Measurements from ENCODE around the gene POLR2J.
"Not testable (repeated sequence)": the region's sequence is repeated elsewhere in the genome, so short reads cannot be mapped to it uniquely, and the experiment has no call there.

Gene POLR2J

DNA sequence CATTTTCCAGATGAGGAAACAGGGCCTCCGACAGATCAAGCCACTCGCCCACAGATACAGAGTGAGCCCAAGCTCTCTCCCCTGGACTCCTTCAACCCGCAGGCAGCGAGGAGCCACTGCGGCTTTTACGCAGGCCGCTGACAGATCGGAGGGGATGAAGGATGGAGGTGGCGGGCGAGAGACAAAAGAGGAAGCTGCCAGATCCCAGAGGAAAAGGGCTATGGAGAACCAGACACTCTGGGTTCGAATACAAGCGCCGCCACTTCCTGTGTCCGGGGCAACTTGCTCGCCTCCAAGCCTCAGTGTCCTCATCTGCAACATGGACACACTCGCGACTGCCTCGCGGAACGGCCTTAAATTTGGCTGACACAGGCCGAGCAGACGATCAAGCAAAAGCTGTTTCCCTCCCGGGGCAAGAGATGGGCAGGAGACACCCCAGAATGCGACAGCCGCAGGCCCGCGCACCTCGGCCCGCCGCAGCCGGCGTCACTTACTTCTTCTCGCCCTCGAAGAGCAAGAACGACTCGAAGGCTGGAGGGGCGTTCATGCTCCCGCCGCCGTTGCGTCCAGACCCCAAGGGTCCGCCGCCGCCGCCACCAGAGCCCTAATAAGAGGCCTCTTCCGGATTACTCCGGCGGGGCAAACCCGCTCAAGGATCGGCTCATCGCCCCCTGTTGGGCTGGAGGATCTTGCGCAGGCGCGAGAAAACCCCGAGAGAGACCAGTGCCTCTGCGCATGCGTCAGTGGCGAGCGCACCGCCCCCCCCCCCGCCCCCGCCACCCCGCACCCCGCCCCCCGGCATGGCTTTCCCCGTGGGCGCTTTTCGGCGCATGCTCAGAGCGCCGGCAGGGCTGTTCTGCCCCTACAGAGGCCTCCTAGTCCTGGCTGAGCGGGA is at the start of gene POLR2J:
POLR2J (minus strand) TSS at position 609 of the 895 bp plus-strand sequence; CDS start at position 547, 62 bp downstream.
- peak; percentile 89 for DNase-seq (ENCODE audit: low spot score)

GRCh38 chr7:102527822-102528793 is 49.4 kb upstream of the POLR2J start:
- DNase-seq (ENCODE audit: low spot score): not testable (repeated sequence)

DNA sequence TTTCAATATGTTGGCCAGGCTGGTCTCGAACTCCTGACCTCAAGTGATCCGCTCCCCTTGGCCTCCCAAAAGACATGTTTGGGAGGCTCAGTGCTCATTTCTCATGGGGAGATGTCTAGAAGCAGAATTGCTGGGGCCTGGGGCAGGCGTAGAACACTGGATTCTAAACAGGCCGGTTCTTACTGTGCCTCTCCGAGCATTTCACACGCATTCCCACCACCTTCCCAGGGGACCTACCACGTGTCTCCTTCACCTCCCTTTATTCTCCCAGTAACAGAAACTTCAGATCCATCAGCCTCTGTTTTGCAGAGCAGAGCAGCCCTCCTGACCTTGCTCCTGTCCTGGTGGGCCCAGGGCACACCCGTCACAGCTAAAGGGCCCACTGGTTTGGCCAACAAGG is 48.5 kb upstream of the POLR2J start:
- not testable (repeated sequence) for DNase-seq (ENCODE audit: low spot score)

DNA sequence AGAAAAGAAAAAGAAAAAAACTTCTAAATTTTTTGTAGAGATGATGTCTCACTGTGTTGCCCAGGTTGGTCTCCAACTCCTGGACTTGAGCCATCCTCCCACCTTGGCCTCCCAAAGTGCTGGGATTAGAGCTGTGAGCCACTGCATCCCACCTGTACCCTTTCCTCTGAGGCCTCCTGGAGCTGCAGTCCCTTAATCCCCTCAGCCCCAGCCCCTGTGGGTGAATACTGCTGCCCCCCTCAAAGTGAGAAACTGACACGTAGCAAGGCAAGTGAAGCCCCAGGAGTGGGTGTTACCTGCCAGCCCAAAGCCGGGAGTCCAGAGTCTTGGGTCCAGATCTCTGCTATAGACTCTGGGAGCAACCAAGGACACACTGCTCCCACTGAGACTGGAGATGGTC is 46.1 kb upstream of the POLR2J start:
- DNase-seq (ENCODE audit: low spot score): not testable (repeated sequence)

DNA sequence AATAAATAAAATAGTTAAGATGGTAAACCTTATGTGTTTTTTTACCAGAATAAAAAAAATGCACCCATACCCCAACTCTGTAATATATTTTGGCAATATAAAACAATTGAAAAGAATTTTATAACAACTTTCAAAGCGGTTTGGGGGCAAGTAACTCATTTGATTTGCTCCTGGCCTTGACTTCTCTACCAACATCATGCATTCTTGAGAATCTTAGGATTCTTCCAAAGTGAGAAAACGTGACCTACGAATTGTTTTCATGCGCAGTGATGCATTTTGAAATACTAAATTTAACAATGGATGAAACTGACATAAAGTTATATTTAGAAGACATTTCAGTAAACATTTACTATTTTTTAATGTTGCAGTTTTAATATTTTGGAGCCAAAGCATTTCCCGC is 42.1 kb upstream of the POLR2J start:
- not testable (repeated sequence) for DNase-seq (ENCODE audit: low spot score)

- not testable (repeated sequence) for DNase-seq (ENCODE audit: low spot score)
Measured at GRCh38 chr7:102517550-102518147, 38.9 kb upstream of the POLR2J start, which contains the start of gene RASA4B. Gene RASA4B, minus strand, starts transcription at chr7:102517777. Its CDS starts 67 bp downstream, at chr7:102517710.

GRCh38 chr7:102516951-102517350 is 38.2 kb upstream of the POLR2J start:
- DNase-seq (ENCODE audit: low spot score): not testable (repeated sequence)

DNA sequence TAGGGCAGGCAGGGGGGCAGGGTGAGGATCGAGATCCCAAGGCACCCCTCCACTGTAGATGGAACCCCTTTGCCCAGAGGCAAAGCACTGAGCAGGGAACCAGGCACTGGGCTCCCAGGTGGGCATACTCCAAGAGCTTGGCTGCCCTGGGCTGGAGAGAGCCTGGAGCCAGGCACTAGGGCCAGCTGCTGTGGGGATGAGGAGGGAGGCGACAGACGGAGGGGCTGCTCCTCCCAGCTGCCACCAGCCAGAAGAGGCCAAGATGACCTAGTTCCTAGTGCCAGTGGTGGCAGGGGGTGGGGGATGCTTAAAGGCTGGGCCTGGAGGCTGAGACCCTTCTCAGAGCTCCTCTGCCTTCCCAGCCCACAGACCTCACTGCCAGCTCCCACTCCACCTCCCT is 37.2 kb upstream of the POLR2J start:
- not testable (repeated sequence) for DNase-seq (ENCODE audit: low spot score)

DNA sequence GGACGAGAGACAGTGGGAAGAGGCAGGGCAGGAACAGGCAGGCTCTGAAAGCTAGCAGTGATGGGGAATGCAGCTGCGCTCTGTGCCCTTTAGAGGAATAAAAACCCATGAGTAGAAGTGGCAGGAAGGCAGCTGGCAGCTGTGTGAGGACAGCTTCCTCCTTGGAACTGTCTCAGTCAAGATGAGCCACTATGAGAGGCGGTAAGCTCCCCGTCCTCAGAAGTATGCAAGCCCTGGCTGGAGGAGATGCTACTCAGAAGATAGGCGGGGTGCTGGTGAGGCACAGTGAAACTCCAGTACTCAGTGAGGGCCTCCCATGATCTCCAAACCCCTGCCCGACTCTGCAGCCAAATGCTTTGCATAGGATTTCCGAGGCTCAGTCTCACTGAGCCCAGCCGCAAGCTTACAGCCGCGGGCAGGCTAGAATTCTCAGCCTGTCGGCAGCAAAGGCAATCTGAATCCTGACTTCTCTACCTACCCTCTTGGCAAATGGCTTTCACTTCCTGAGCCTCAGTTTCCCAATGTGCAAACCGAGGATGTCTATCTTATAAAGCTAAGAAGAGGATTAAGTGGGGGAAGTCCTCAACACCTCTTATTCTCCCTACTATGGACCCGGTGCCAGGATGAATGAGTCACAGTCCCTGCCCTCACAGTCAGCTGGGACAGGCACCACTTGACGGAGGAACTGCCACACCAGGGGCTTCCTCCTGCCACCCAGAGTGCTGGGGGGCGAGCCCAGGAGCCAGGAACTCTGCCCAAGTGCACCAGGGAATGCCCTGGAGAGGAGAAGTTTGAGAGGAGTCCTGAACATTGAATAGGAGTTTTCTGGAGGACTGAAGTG is 36.4 kb upstream of the POLR2J start:
- DNase-seq (ENCODE audit: low spot score): not testable (repeated sequence)

GRCh38 chr7:102512642-102513221 is 34.0 kb upstream of the POLR2J start:
- DNase-seq (ENCODE audit: low spot score): peak; percentile 1

GRCh38 chr7:102511860-102512522 is 33.3 kb upstream of the POLR2J start:
- not testable (repeated sequence) for DNase-seq (ENCODE audit: low spot score)

- not testable (repeated sequence) for DNase-seq (ENCODE audit: low spot score)
Measured at GRCh38 chr7:102510575-102510974, 31.9 kb upstream of the POLR2J start.

DNA sequence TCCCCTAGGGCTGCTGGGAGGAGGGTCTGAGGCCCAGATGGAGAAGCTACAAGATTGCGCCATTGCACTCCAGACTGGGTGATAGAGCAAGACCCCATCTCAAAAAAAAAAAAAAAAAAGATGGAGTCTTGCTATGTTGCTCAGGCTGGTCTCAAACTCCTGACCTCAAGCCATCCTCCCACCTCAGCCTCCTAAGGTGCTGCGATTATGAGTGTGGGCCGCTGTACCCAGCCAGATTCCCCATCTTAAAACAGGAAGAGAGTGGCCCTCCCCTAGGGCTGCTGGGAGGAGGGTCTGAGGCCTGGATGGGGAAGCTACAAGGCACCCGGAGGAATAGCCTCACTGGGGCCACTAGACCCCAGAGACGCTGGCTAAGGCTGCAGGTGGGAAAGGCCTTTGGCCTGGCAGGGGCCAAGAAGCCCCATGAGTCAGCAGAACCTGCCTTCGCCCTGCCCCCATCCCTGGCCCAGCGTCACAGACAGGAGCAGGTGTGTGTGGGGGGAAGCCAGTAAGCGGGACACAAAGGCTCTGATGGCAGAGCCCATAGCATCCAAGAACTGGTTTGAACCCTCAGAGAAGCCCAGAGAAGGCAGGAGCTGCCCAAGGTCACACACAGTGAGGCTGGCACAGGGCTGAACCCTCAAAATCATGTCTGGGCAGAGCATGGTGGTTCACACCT is 28.8 kb upstream of the POLR2J start:
- DNase-seq (ENCODE audit: low spot score): not testable (repeated sequence)

DNA sequence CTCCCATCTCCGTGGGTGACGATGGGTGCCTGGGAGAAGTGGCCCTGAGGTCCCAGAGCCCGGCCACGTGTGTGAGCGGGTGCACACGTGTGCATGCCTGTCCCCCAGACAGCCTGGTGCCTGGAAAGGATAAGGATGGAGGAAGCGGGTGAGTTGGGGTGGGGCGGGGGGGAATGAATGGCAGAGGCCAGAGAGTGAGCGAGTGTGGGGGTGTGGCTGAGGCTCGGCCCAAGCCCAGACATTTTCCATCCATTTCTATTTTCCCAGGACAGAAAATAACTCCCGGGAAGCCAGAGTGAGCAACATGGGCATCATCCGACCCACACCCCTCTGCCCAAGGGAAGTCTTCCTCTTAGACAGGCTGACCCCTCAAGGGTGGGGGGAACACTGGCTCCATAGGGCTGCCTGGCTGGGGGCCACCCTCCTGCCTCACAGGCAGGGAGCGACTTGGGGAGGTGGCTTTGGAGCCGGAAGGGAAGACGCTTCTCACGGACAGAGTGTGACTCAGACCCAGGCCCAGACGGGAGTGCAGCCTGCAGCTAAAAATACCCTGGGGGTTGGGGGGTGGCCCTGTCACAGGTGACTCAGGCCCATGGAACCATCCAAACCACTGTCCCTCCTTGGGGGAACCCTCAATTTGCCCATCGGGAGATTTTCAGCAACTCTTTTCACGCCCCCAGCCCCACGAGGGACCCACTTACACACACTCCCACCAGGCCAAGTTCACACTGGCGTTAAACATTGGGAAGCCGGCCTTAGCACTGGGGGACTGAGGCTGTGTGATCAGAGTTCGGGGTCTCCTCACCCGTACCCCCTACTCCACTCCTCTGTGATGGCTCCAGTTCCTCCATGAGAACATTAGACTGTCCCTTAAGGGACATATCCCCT is 26.8 kb upstream of the POLR2J start:
- not testable (repeated sequence) for DNase-seq (ENCODE audit: low spot score)

DNA sequence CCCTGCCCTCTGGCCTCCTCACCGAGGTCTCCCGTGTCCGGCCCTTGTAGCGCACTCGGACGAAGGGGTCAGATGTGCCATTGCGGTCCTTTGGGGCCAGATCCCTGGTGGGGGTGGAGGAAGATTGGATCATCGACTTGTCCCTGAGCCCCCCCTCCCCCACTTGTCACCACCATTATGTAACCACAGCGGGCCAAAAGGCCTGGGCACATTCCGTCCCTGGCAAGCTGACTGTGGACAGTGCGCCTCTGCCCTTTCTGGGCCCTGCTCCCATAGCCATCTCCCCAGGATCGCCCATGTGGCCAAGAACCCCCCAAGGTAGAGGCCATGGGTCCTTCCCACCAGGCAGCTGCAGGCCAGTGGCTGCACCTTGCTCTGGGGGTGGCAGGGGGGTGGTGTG is 24.4 kb upstream of the POLR2J start:
- DNase-seq (ENCODE audit: low spot score): not testable (repeated sequence)

DNA sequence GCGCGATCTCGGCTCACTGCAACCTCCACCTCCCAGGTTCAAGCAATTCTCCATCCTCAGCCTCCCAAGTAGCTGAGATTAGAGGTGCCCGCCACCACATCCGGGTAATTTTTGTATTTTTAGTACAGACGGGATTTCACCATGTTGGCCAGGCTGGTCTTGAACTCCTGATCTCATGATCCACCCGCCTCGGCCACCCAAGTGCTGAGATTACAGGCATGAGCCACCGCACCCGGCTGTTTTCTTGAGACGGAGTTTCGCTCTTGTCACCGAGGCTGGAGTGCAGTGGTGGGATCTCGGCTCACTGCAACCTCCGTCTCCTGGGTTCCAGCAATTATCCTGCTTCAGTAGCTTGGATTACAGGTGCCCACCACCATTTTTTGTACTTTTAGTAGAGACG is 19.6 kb upstream of the POLR2J start:
- DNase-seq (ENCODE audit: low spot score): not testable (repeated sequence)

DNA sequence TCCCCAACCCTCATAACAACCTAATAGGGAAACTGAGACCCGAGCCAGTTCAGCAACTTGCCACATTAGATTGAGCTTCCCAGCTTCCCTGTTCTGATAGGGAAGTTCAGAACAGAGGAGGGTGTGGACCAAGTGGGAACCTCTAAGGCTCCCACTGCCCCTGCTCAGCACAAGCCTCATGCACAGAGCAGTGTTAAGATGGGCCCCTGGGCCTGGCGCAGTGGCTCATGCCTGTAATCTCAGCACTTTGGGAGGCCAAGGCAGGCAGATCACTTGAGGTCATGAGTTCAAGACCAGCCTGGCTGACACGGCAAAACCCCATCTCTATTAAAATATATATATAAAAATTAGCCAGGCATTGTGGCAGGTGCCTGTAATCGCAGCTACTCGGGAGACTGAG is 18.6 kb upstream of the POLR2J start:
- not testable (repeated sequence) for DNase-seq (ENCODE audit: low spot score)

- not testable (repeated sequence) for DNase-seq (ENCODE audit: low spot score)
Measured at GRCh38 chr7:102496861-102497260, 18.1 kb upstream of the POLR2J start.

Measured in hematopoietic multipotent progenitor cell treated with erythropoietin and hydrocortisone succinate and interleukin-3 and kit ligand, for 17 days (in vitro differentiated cells).